ENCODE measurements around the gene ADCY5.

DNA sequence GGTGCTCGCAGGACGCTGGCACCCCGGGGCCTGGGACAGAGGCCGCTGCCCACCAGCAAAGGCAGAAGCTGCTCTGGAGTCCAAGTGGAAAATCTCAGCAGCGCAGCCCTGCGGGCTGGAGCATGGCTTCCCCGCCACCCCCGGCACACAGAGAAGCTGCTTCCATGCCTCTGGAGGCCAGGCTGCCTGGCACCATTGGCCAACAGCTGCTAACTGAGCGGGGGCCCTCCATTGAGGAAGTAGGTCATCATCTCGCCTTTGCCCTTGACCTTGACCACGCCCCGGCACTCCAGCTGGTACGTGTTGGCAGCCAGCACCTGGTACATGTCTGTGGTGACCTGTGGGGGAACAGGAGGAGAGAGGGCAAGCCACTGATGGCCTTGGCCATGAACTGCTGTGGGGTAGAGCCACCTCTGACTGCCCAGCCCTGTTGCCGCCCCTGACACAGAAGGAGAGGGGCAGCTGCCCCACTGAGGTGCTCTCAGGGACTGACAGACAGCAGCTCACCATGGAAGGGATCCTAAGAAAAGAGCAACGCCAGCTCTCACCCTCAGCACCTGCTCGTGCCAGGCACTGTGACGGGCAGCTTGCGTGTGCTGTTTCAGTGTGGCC is 164.4 kb downstream of the ADCY5 start:
- TF ChIP-seq, protein P1, sequence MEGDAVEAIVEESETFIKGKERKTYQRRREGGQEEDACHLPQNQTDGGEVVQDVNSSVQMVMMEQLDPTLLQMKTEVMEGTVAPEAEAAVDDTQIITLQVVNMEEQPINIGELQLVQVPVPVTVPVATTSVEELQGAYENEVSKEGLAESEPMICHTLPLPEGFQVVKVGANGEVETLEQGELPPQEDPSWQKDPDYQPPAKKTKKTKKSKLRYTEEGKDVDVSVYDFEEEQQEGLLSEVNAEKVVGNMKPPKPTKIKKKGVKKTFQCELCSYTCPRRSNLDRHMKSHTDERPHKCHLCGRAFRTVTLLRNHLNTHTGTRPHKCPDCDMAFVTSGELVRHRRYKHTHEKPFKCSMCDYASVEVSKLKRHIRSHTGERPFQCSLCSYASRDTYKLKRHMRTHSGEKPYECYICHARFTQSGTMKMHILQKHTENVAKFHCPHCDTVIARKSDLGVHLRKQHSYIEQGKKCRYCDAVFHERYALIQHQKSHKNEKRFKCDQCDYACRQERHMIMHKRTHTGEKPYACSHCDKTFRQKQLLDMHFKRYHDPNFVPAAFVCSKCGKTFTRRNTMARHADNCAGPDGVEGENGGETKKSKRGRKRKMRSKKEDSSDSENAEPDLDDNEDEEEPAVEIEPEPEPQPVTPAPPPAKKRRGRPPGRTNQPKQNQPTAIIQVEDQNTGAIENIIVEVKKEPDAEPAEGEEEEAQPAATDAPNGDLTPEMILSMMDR (conservative IDR thresholded peaks at IDR 0.05) = no peak
- no peak for TF ChIP-seq ZFX (IDR thresholded peaks at IDR 0.05)
